HepG2 (cell line): ENCODE data around the gene MNAT1. TPM values are rescaled to one million over a fixed set of nuclear protein-coding genes. Genes with fewer than 3 reads are reported as not detected.

ENCODE experiments used
- ATAC-seq: fragments of 200-7000 bp; cut with Tn5 transposase; 3 replicates; pipeline ENCODE4 v1.9.1; 2020; ENCODE audit warnings: mild to moderate bottlenecking, moderate library complexity
- BruUV-seq: library from RNA; stranded (reverse); fragments of 400-500 nt; replicated peaks from 2 replicates; lab custom pipeline; 2021; lab: Mats Ljungman, UMichigan
- CTCF ChIA-PET: fragments of 300-600 bp; formaldehyde crosslinking; extraction: SDS; loops from one replicate; lab custom pipeline; 2021; ENCODE audit warnings: low total read pairs, inconsistent platforms, low intra/inter-chr PET ratio; lab: Yijun Ruan, JAX
- POLR2A ChIA-PET: fragments of 350-600 bp; sonication (Branson Sonifier 250); formaldehyde crosslinking; loops from one replicate; lab custom pipeline; 2020; ENCODE audit warnings: antibody characterized with exemption, inconsistent platforms; lab: Yijun Ruan, JAX
- DNase-seq: peaks from one replicate; pipeline ENCODE4 v3.0.0-alpha.2; 2015; ENCODE audit warnings: low spot score
- FAIRE-seq: peaks from 3 replicates; lab custom pipeline; 2011; peaks lifted over from hg19 to GRCh38; lab: Jason Lieb, UNC
- H2AFZ ChIP-seq: one replicate; pipeline ENCODE4 v1.6.1; 2011; ENCODE audit warnings: low read length, inconsistent platforms
- H3K27ac ChIP-seq: fragments of 300-600 bp; 3 replicates; pipeline ENCODE4 v1.8.0; 2011; ENCODE audit warnings: mixed run types, mild to moderate bottlenecking, mixed read lengths, low read length, inconsistent platforms; ENCODE audit not compliant: insufficient read depth; ENCODE audit errors: extremely low read length
- H3K27me3 ChIP-seq, 2 experiments: fragments of 200-600 bp in 1 of 2; 2 replicates in 1 of 2; 3 replicates in 1 of 2; pipeline versions ENCODE4 v1.6.0 to v1.8.0; 2011; ENCODE audit warnings: low read length in 2 of 2, mild to moderate bottlenecking in 2 of 2, moderate library complexity in 2 of 2, inconsistent platforms in 1 of 2; ENCODE audit not compliant: insufficient read depth in 2 of 2, control insufficient read depth in 1 of 2
- H3K36me3 ChIP-seq, 2 experiments: fragments of 200-600 bp in 1 of 2; replicated peaks in 1 of 2; 2 replicates in 1 of 2; 3 replicates in 1 of 2; pipeline versions ENCODE4 v1.5.1 to v1.8.0; 2011; ENCODE audit warnings: low read length in 2 of 2, inconsistent platforms in 1 of 2; ENCODE audit not compliant: insufficient read depth in 2 of 2, control insufficient read depth in 1 of 2
- H3K4me1 ChIP-seq: 2 replicates; pipeline ENCODE4 v1.5.1; 2012; ENCODE audit warnings: low read length, inconsistent platforms; ENCODE audit not compliant: insufficient read depth
- H3K4me2 ChIP-seq: 2 replicates; pipeline ENCODE4 v1.6.0; 2011; ENCODE audit warnings: low read depth, low read length, inconsistent platforms
- H3K4me3 ChIP-seq, 3 experiments: fragments of 200-600 bp in 1 of 3; sonication (generic), shearing (Covaris generic) in 1 of 3; replicated peaks in 1 of 3; 2 replicates each; pipeline ENCODE4 v1.5.1; 2011 to 2016; ENCODE audit warnings: low read length in 3 of 3, inconsistent platforms in 2 of 3, low read depth in 2 of 3, mild to moderate bottlenecking in 2 of 3, control low read depth in 1 of 3, mixed read lengths in 1 of 3; ENCODE audit not compliant: insufficient read depth in 1 of 3
- H3K79me2 ChIP-seq: one replicate; pipeline ENCODE4 v1.6.1; 2011; ENCODE audit warnings: low read length, inconsistent platforms; ENCODE audit not compliant: insufficient read depth
- H3K9ac ChIP-seq: 2 replicates; pipeline ENCODE4 v1.6.0; 2011; ENCODE audit warnings: mild to moderate bottlenecking, low read depth, low read length, inconsistent platforms; ENCODE audit not compliant: insufficient read depth
- H3K9me3 ChIP-seq: 2 replicates; pipeline ENCODE4 v1.5.1; 2012; ENCODE audit warnings: mild to moderate bottlenecking, low read length
- H4K20me1 ChIP-seq: 2 replicates; pipeline ENCODE4 v1.6.0; 2011; ENCODE audit warnings: inconsistent platforms, mild to moderate bottlenecking, low read length, moderate library complexity; ENCODE audit not compliant: insufficient read depth
- ATRX ChIP-seq: sonication (generic); formaldehyde crosslinking; IDR thresholded peaks from 2 replicates; pipeline ENCODE4 v1.4.0; 2020; ENCODE audit warnings: missing genetic modification reagents, borderline replicate concordance
- BRD4 ChIP-seq: sonication (generic); formaldehyde crosslinking; IDR thresholded peaks from 2 replicates; pipeline ENCODE4 v1.4.0; 2020; ENCODE audit warnings: missing genetic modification reagents
- HIVEP1 ChIP-seq: sonication (generic); formaldehyde crosslinking; IDR thresholded peaks from 2 replicates; pipeline ENCODE4 v1.4.0; 2020; ENCODE audit warnings: mild to moderate bottlenecking, missing genetic modification reagents
- MAFK ChIP-seq, 2 experiments: IDR thresholded peaks in 1 of 2; conservative IDR thresholded peaks in 1 of 2; 2 replicates each; pipeline ENCODE4 v1.6.1; 2011; ENCODE audit warnings: improper control_type of control experiment in 2 of 2, low read length in 2 of 2
- MXD3 ChIP-seq: IDR thresholded peaks from 2 replicates; pipeline ENCODE4 v1.6.1; 2016; ENCODE audit warnings: mild to moderate bottlenecking, missing biosample characterization, missing genetic modification reagents
- NFE2 ChIP-seq: sonication (generic); formaldehyde crosslinking; IDR thresholded peaks from 2 replicates; pipeline ENCODE4 v1.4.0; 2020; ENCODE audit warnings: missing genetic modification reagents
- POGZ ChIP-seq: sonication (generic); formaldehyde crosslinking; IDR thresholded peaks from 2 replicates; pipeline ENCODE4 v1.4.0; 2020; ENCODE audit warnings: mild to moderate bottlenecking, missing genetic modification reagents
- ZBTB38 ChIP-seq: sonication (generic); formaldehyde crosslinking; IDR thresholded peaks from 2 replicates; pipeline ENCODE4 v1.5.1; 2020; ENCODE audit warnings: mild to moderate bottlenecking, missing genetic modification reagents
- ZNF512B ChIP-seq: sonication (generic); formaldehyde crosslinking; IDR thresholded peaks from 2 replicates; pipeline ENCODE4 v1.5.1; 2020; ENCODE audit warnings: missing genetic modification reagents, mild to moderate bottlenecking, borderline replicate concordance
- ZNF747 ChIP-seq: sonication (generic); formaldehyde crosslinking; IDR thresholded peaks from 2 replicates; pipeline ENCODE4 v1.8.1; 2023; ENCODE audit warnings: missing genetic modification reagents, mild to moderate bottlenecking, borderline replicate concordance
- WGBS: methylation state at CpG from one replicate; pipeline ENCODE4 v1.1.6; 2017; ENCODE audit warnings: low lambda C conversion rate; 5-methylcytosine and 5-hydroxymethylcytosine counted together
- in situ Hi-C: cut with HindIII; loops from 2 replicates; pipeline ENCODE4 v1.10.0; 2017; ENCODE audit warnings: low pct_unique_long_range_greater_than_20kb; ENCODE audit not compliant: extremely low pct_ligation_motif_present
- intact Hi-C: fragments of 100-400 bp; cut with micrococcal nuclease; formaldehyde crosslinking; loops from one replicate; pipeline ENCODE4 v1.10.0; 2022; ENCODE audit not compliant: unreplicated experiment
- polyA plus RNA-seq, 8 experiments: library from polyadenylated mRNA; depleted of rRNA in 3 of 8; stranded (reverse) in 7 of 8; unstranded in 1 of 8; fragments of >200 nt; fragmentation: Illumina TruSeq in 4 of 8; extraction: Trizol in 4 of 8; gene quantifications; 2 replicates each; pipeline versions ENCODE4 v1.2.1 to v1.2.3, GENCODE V29; 2011 to 2016; ENCODE audit warnings: low read depth in 4 of 8, missing spikeins in 1 of 8, mixed read lengths in 1 of 8; ENCODE audit not compliant: insufficient read depth in 1 of 8
- total RNA-seq, 5 experiments: library from RNA; depleted of rRNA; stranded (reverse); fragments of >200 nt; fragmentation: Illumina TruSeq; extraction: Trizol; gene quantifications; 2 replicates each; pipeline ENCODE4 v1.2.3, GENCODE V29; 2016; ENCODE audit warnings: low read depth in 1 of 5
- TF ChIP-seq, protein P1 (sequence below): IDR thresholded peaks from 2 replicates; pipeline ENCODE4 v1.6.1; 2012; ENCODE audit warnings: inconsistent platforms
- TF ChIP-seq, protein P2 (sequence below): sonication (generic); formaldehyde crosslinking; IDR thresholded peaks from 2 replicates; pipeline ENCODE4 v1.5.1; 2020; ENCODE audit warnings: mild to moderate bottlenecking, missing genetic modification reagents, moderate library complexity

Gene MNAT1
- total and polyA plus RNA-seq, 2 of the 13 experiments (the other 11 are each of a cell fraction or from before 2014, with no cell fraction given): 49.2 to 94.8 TPM

DNA sequence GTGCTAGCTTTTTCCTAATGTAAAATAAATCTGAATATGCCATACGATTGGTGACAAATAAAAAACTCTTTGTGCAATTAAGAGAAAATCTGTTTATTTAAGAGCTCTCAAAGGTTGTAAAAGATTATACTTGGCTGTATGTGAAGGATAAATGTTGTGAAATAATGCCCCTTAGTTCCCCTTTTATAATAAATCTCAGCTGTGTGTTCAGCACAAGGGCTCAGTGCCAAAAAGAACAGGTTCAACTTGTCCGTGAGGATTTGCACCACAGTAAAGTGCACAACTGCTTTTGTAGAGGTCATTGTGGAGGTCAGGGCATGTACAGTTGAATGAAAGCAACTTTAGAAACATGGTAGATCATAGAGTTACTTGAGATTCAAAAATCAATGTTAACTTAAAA lies 127.7 kb downstream of the MNAT1 start:
- no peak overlapping the region for H3K4me2 ChIP-seq
- no peaks in the 10 kb centered on the region for H3K36me3 ChIP-seq
- no peak for DNase-seq
- H3K9ac ChIP-seq: no peak overlapping the region
- no peak overlapping the region for H3K4me3 ChIP-seq
- H3K27ac ChIP-seq: no peak overlapping the region
- H3K4me1 ChIP-seq: no peaks in the 10 kb centered on the region
- BruUV-seq: no TSS peak
- in situ Hi-C loops (no loop called here), intact Hi-C loops (no loop called here)
- no peaks in the 10 kb centered on the region for H4K20me1 ChIP-seq
- H3K9me3 ChIP-seq: no peaks in the 10 kb centered on the region
- no peaks in the 10 kb centered on the region for H3K79me2 ChIP-seq
- H2AFZ ChIP-seq: no peak overlapping the region
- ATAC-seq: no peak
- no peak for FAIRE-seq
- POLR2A ChIA-PET: no interaction called here
- no peaks in the 10 kb centered on the region for H3K27me3 ChIP-seq
- WGBS: 95% methylated on average over 2 of the region's 2 CpGs
- no peak for TF ChIP-seq ZBTB38
- TF ChIP-seq HIVEP1 (CRISPR knock-in tag): no peak
- no peak for TF ChIP-seq ATRX (CRISPR knock-in tag)
- TF ChIP-seq, all 625 proteins: peak for 0
- CTCF ChIA-PET: no interaction called here

DNA sequence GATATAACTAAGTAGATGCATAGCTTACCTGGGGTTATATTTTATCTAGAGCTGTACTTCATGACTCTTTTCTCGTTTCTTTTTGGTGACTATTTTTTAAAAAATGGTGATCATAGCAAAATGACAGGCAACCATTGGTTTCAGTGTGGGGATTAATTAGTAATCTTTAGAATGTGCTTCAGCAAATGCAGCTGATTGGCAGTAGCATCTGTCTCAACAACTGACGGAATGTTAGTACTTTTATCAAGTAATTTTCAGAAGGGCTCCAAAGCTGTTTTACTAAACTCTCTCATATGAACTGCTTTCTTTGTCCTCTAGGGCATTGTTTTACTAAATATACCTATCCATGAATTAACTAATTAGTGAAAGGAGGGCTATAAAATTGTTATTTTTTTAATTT lies 128.7 kb downstream of the MNAT1 start:
- H4K20me1 ChIP-seq: no peaks in the 10 kb centered on the region
- H3K9me3 ChIP-seq: no peaks in the 10 kb centered on the region
- in situ Hi-C loops (no loop called here), intact Hi-C loops (no loop called here)
- 100% methylated on average over 2 of the region's 2 CpGs for WGBS
- no peaks in the 10 kb centered on the region for H3K4me1 ChIP-seq
- ChIA-PET CTCF (no interaction called here), POLR2A (no interaction called here)
- ATAC-seq: no peak
- H3K27me3 ChIP-seq: no peaks in the 10 kb centered on the region
- FAIRE-seq: no peak
- no peak overlapping the region for H3K4me2 ChIP-seq
- no peak overlapping the region for H2AFZ ChIP-seq
- H3K79me2 ChIP-seq: no peaks in the 10 kb centered on the region
- no peaks in the 10 kb centered on the region for H3K36me3 ChIP-seq
- no peak overlapping the region for H3K4me3 ChIP-seq
- no TSS peak for BruUV-seq
- DNase-seq: no peak
- H3K27ac ChIP-seq: no peak overlapping the region
- no peak overlapping the region for H3K9ac ChIP-seq
- TF ChIP-seq, protein P1, sequence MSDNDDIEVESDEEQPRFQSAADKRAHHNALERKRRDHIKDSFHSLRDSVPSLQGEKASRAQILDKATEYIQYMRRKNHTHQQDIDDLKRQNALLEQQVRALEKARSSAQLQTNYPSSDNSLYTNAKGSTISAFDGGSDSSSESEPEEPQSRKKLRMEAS: no peak
- TF ChIP-seq NFE2 (no peak), ZNF512B (no peak), MXD3 (CRISPR knock-in tag) (no peak), POGZ (CRISPR knock-in tag) (no peak), MAFK (conservative IDR thresholded peaks at IDR 0.05 in 1 of 2, IDR thresholded peaks at IDR 0.05 in 1 of 2; ENCODE audit: low read length in 2 of 2) (no peak), BRD4 (no peak), ZNF747 (CRISPR knock-in tag) (no peak)
- TF ChIP-seq, protein P2, sequence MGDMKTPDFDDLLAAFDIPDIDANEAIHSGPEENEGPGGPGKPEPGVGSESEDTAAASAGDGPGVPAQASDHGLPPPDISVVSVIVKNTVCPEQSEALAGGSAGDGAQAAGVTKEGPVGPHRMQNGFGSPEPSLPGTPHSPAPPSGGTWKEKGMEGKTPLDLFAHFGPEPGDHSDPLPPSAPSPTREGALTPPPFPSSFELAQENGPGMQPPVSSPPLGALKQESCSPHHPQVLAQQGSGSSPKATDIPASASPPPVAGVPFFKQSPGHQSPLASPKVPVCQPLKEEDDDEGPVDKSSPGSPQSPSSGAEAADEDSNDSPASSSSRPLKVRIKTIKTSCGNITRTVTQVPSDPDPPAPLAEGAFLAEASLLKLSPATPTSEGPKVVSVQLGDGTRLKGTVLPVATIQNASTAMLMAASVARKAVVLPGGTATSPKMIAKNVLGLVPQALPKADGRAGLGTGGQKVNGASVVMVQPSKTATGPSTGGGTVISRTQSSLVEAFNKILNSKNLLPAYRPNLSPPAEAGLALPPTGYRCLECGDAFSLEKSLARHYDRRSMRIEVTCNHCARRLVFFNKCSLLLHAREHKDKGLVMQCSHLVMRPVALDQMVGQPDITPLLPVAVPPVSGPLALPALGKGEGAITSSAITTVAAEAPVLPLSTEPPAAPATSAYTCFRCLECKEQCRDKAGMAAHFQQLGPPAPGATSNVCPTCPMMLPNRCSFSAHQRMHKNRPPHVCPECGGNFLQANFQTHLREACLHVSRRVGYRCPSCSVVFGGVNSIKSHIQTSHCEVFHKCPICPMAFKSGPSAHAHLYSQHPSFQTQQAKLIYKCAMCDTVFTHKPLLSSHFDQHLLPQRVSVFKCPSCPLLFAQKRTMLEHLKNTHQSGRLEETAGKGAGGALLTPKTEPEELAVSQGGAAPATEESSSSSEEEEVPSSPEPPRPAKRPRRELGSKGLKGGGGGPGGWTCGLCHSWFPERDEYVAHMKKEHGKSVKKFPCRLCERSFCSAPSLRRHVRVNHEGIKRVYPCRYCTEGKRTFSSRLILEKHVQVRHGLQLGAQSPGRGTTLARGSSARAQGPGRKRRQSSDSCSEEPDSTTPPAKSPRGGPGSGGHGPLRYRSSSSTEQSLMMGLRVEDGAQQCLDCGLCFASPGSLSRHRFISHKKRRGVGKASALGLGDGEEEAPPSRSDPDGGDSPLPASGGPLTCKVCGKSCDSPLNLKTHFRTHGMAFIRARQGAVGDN: no peak
